Liver (tissue), 2 donors: ENCODE measurements around the gene CACTIN.
"Not testable (repeated sequence)": the region's sequence is repeated elsewhere in the genome, so short reads cannot be mapped to it uniquely, and the experiment has no call there.

Experiments
- FOXA2 ChIP-seq: IDR thresholded peaks from 2 replicates; pipeline ENCODE4 v1.6.1; 2016; ENCODE audit warnings: antibody characterized with exemption
- MAX ChIP-seq: IDR thresholded peaks from 2 replicates; pipeline ENCODE4 v1.6.1; 2016; ENCODE audit warnings: antibody characterized with exemption
- TF ChIP-seq, protein P1 (sequence below): fragments of 150-350 bp; IDR thresholded peaks from 2 replicates; pipeline ENCODE4 v1.5.1; 2017; ENCODE audit warnings: improper control_type of control experiment, low read depth, low read length; ENCODE audit not compliant: missing input control
- donor health status: healthy.

- not testable (repeated sequence) for TF ChIP-seq MAX, FOXA2
- TF ChIP-seq, protein P1, sequence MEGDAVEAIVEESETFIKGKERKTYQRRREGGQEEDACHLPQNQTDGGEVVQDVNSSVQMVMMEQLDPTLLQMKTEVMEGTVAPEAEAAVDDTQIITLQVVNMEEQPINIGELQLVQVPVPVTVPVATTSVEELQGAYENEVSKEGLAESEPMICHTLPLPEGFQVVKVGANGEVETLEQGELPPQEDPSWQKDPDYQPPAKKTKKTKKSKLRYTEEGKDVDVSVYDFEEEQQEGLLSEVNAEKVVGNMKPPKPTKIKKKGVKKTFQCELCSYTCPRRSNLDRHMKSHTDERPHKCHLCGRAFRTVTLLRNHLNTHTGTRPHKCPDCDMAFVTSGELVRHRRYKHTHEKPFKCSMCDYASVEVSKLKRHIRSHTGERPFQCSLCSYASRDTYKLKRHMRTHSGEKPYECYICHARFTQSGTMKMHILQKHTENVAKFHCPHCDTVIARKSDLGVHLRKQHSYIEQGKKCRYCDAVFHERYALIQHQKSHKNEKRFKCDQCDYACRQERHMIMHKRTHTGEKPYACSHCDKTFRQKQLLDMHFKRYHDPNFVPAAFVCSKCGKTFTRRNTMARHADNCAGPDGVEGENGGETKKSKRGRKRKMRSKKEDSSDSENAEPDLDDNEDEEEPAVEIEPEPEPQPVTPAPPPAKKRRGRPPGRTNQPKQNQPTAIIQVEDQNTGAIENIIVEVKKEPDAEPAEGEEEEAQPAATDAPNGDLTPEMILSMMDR = not testable (repeated sequence)
Measured at GRCh38 chr19:3666545-3666856, 39.9 kb upstream of the CACTIN start.
